Measurements from ENCODE around the gene MAP4K2.

Gene MAP4K2

GRCh38 chr11:64791781-64792291 is 11.2 kb downstream of the MAP4K2 start:
- DNase-seq (ENCODE audit: low spot score): no peak

GRCh38 chr11:64790205-64791095 is 12.6 kb downstream of the MAP4K2 start:
- DNase-seq (ENCODE audit: low spot score): no peak

GRCh38 chr11:64789331-64790204 is 13.4 kb downstream of the MAP4K2 start:
- DNase-seq (ENCODE audit: low spot score): no peak

- no peak for DNase-seq (ENCODE audit: low spot score)
Measured at GRCh38 chr11:64788321-64789215, 14.4 kb downstream of the MAP4K2 start.

- DNase-seq (ENCODE audit: low spot score): peak; percentile 74
Measured at GRCh38 chr11:64787526-64788320, 15.3 kb downstream of the MAP4K2 start.

- DNase-seq (ENCODE audit: low spot score): no peak
Measured at GRCh38 chr11:64786308-64786707, 16.7 kb downstream of the MAP4K2 start.

- DNase-seq (ENCODE audit: low spot score): no peak
Measured at GRCh38 chr11:64784813-64785581, 18.0 kb downstream of the MAP4K2 start.

GRCh38 chr11:64778473-64779298 is 24.3 kb downstream of the MAP4K2 start, which contains the start of gene SF1:
Gene SF1 (minus strand): TSS chr11:64778542. CDS start chr11:64778392, 150 bp downstream.
- DNase-seq (ENCODE audit: low spot score): peak; percentile 96

GRCh38 chr11:64778223-64778472 is 24.9 kb downstream of the MAP4K2 start:
- DNase-seq (ENCODE audit: low spot score): no peak

GRCh38 chr11:64777449-64778222 is 25.4 kb downstream of the MAP4K2 start:
- peak; percentile 96 for DNase-seq (ENCODE audit: low spot score)

GRCh38 chr11:64776875-64777274 is 26.1 kb downstream of the MAP4K2 start:
- no peak for DNase-seq (ENCODE audit: low spot score)

GRCh38 chr11:64776425-64776824 is 26.6 kb downstream of the MAP4K2 start:
- no peak for DNase-seq (ENCODE audit: low spot score)

GRCh38 chr11:64774144-64774543 is 28.9 kb downstream of the MAP4K2 start:
- DNase-seq (ENCODE audit: low spot score): no peak

GRCh38 chr11:64772303-64773018 is 30.6 kb downstream of the MAP4K2 start:
- peak; percentile 34 for DNase-seq (ENCODE audit: low spot score)

GRCh38 chr11:64771861-64772260 is 31.2 kb downstream of the MAP4K2 start:
- no peak for DNase-seq (ENCODE audit: low spot score)

- no peak for DNase-seq (ENCODE audit: low spot score)
Measured at GRCh38 chr11:64770120-64770519, 32.9 kb downstream of the MAP4K2 start.

- DNase-seq (ENCODE audit: low spot score): no peak
Measured at GRCh38 chr11:64769283-64769682, 33.7 kb downstream of the MAP4K2 start.

GRCh38 chr11:64768300-64768694 is 34.7 kb downstream of the MAP4K2 start:
- no peak for DNase-seq (ENCODE audit: low spot score)
